ENCODE measurements around the gene SEC61B. TPM values are rescaled to one million over a fixed set of nuclear protein-coding genes. Genes with fewer than 3 reads are reported as not detected.

Gene SEC61B
- 26.3 and 28.5 TPM in 2 replicates for total RNA-seq (2013; cell fraction: nucleolus; rRNA removed)
- total RNA-seq (2014; rRNA removed) (255 and 282 TPM in 2 replicates), total RNA-seq (2014; rRNA removed; fragmentation: Illumina TruSeq; extraction: Trizol) (318 and 349 TPM in 2 replicates), total RNA-seq (2021) (267 and 278 TPM in 2 replicates), polyA plus RNA-seq (2011; rRNA removed) (257 and 280 TPM in 2 replicates), polyA plus RNA-seq (2014; fragmentation: Illumina TruSeq; extraction: Trizol) (239 and 335 TPM in 2 replicates), polyA plus RNA-seq (2014; fragmentation: Nextera tagmentation; extraction: Ambion mirVana) (100 to 1,000 TPM; 108 to 229 TPM), polyA plus RNA-seq (2014; rRNA removed) (384 and 396 TPM in 2 replicates), polyA plus RNA-seq (2016; fragmentation: Nextera tagmentation; extraction: Ambion mirVana) (100 to 1,000 TPM; 721 to 747 TPM), polyA minus RNA-seq (2011; rRNA and poly(A)+ RNA removed) (62.5 and 68.0 TPM in 2 replicates), Bru-seq, nascent RNA (percentile 99 among the genes with signal in this experiment), BruChase-seq, experiment 1, labeled RNA remaining after a 6-hour chase (percentile 98 among the genes with signal in this experiment), BruChase-seq, experiment 2, labeled RNA remaining after a 2-hour chase (percentile 97 among the genes with signal in this experiment)
- 650 TPM for polyA plus RNA-seq (2011; ENCODE audit: low read depth)
- polyA plus RNA-seq (2011; cell fraction: cytosol; rRNA removed), result 360 and 365 TPM in 2 replicates
- polyA plus RNA-seq (2011; cell fraction: nucleus; rRNA removed), result 136 and 154 TPM in 2 replicates
- 422 and 604 TPM in 2 replicates for polyA plus RNA-seq (2012)
- 22.1 and 25.8 TPM in 2 replicates for polyA minus RNA-seq (2011; cell fraction: cytosol; rRNA and poly(A)+ RNA removed)
- 28.2 and 46.9 TPM in 2 replicates for polyA minus RNA-seq (2011; cell fraction: nucleus; rRNA and poly(A)+ RNA removed)
- long read RNA-seq, experiment 1, transcript SEC61B-201 (4 exons, 545 nt), result major isoform, 211 of 218 reads
- long read RNA-seq, experiment 1, partial matches to known transcripts, result 1 of 218 reads
- long read RNA-seq, experiment 1, other reads (novel, unspliced or antisense), result 5 of 218 reads
- long read RNA-seq, experiment 2, transcript SEC61B-201 (4 exons, 545 nt), result major isoform, 511 of 521 reads
- long read RNA-seq, experiment 2, partial matches to known transcripts, result 4 of 521 reads
- long read RNA-seq, experiment 2, other reads (novel, unspliced or antisense), result 3 of 521 reads

DNA sequence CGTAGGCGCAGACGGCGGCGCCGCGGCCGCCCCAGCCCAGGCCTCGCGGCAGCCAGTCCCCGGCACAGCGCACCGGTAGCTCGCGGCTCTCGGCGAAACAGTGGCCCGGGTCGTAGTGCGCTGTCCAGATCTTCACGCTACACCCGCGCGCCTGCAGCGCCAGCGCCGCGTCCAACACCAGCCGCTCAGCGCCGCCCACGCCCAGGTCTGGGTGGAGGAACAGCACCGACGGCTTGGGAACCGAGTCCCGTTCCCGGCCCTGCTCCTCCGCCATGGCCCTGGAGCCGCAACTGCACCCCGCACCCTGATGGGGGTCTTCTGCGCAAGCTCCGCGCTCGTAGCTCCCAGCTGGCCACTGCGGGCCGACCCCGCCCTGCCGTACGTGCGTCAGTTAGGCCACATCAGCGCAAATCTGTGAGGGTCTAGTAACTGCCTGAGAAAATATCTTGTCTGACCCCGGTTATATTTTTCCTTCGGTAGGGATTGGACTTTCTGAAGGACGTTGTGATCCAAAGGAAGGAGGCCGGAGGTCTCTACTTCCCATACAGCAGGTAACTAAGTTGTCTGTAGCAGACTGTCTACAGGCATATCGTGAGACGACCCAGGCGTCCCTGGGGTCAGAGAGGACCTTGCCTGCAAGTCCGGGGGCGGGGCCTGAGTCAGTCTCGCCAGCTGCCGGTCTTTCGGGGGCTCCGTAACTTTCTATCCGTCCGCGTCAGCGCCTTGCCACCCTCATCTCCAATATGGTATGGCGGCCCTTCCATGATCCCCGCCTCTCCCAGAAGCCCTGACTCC, at the start of gene SEC61B, which contains the start of gene ALG2:
Gene SEC61B (plus strand): TSS at position 662 of the 795 bp plus-strand sequence. CDS start 82 bp downstream, at position 744.
Gene ALG2 (minus strand): TSS at position 322 of the 795 bp plus-strand sequence. CDS start 48 bp downstream, at position 274.
- BruUV-seq (replicated peaks), result no TSS peak
- peak; percentile 91 for FAIRE-seq
- Histone ChIP-seq H3K4me2 (ENCODE audit: control insufficient read depth, insufficient read depth) (peak within 1 kb of the TSS; percentile 86), H3K36me3 (ENCODE audit: control insufficient read depth in 2 of 2, insufficient read depth in 2 of 2, low read length in 1 of 2) (peaks cover 2 to 6% of the 10 kb centered on the region in 2 experiments), H3K4me1 (ENCODE audit: control insufficient read depth, insufficient read depth, low read length) (peaks cover 9% of the 10 kb centered on the region), H3K79me2 (ENCODE audit: control insufficient read depth, insufficient read depth, low read length) (peaks cover 92% of the 10 kb centered on the region), H3K4me3 (peak within 1 kb of the TSS; percentile 97), H4K20me1 (ENCODE audit: control insufficient read depth, insufficient read depth) (no peaks in the 10 kb centered on the region; the same call in 1 of the 2 replicates), H3K27me3 (replicated peaks in 1 of 2; ENCODE audit: control insufficient read depth in 2 of 2, insufficient read depth in 2 of 2, low read length in 1 of 2) (no peaks in the 10 kb centered on the region), H3K9ac (ENCODE audit: control insufficient read depth, insufficient read depth, low read length) (peak within 1 kb of the TSS; percentile 92), H3K9me3 (replicated peaks; ENCODE audit: control insufficient read depth, insufficient read depth, low read length) (no peaks in the 10 kb centered on the region), H3K27ac (ENCODE audit: control insufficient read depth, insufficient read depth) (peak within 1 kb of the TSS; percentile 99), H2AFZ (ENCODE audit: control insufficient read depth, low read depth, low read length) (peak within 1 kb of the TSS; percentile 100)
- ChIA-PET RAD21 (ENCODE audit: unreplicated experiment) (interaction anchor here (0.6 to 10.5 kb wide), 14 partner anchors 11 to 59 kb away, joined by 3 to 121 read pairs (median 4); no protein-coding TSS in a partner anchor), POLR2A (interaction anchor here (0.6 to 6.3 kb wide), 18 partner anchors 9 to 292 kb away, joined by 3 to 51 read pairs (median 6); no protein-coding TSS in a partner anchor), CTCF (interaction anchor here (0.9 to 8.4 kb wide), 10 partner anchors 11 to 292 kb away, joined by 3 to 106 read pairs (median 4); no protein-coding TSS in a partner anchor), SMC1A (ENCODE audit: uncharacterized antibody, unreplicated experiment) (interaction anchor here (0.7 to 14.7 kb wide), 12 partner anchors 10 to 603 kb away, joined by 3 to 189 read pairs (median 6); no protein-coding TSS in a partner anchor)
- WGBS (ENCODE audit: insufficient coverage, insufficient replicate concordance, low lambda C conversion rate, missing lambda C conversion rate), result under 1% methylated on average over 46 of the region's 70 CpGs
- peak; percentile 91 for ATAC-seq
- intact Hi-C loops (cut with micrococcal nuclease; ENCODE audit: unreplicated experiment) (loop anchor here (1.0 to 5.0 kb wide), 4 partner anchors 21 to 600 kb away; partner anchors contain the start of gene NR4A3), in situ Hi-C loops (cut with MboI) (no loop called here)
- peak; percentile 94 for DNase-seq (ENCODE audit: low read depth, low spot score)
- TF ChIP-seq, protein P1, sequence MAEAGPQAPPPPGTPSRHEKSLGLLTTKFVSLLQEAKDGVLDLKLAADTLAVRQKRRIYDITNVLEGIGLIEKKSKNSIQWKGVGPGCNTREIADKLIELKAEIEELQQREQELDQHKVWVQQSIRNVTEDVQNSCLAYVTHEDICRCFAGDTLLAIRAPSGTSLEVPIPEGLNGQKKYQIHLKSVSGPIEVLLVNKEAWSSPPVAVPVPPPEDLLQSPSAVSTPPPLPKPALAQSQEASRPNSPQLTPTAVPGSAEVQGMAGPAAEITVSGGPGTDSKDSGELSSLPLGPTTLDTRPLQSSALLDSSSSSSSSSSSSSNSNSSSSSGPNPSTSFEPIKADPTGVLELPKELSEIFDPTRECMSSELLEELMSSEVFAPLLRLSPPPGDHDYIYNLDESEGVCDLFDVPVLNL (IDR thresholded peaks at IDR 0.05; ENCODE audit: low read depth, low read length), result no peak
- TF ChIP-seq POLR2AphosphoS5 (IDR thresholded peaks at IDR 0.05; ENCODE audit: low read length), result peak; percentile 98
- TF ChIP-seq, protein P2, sequence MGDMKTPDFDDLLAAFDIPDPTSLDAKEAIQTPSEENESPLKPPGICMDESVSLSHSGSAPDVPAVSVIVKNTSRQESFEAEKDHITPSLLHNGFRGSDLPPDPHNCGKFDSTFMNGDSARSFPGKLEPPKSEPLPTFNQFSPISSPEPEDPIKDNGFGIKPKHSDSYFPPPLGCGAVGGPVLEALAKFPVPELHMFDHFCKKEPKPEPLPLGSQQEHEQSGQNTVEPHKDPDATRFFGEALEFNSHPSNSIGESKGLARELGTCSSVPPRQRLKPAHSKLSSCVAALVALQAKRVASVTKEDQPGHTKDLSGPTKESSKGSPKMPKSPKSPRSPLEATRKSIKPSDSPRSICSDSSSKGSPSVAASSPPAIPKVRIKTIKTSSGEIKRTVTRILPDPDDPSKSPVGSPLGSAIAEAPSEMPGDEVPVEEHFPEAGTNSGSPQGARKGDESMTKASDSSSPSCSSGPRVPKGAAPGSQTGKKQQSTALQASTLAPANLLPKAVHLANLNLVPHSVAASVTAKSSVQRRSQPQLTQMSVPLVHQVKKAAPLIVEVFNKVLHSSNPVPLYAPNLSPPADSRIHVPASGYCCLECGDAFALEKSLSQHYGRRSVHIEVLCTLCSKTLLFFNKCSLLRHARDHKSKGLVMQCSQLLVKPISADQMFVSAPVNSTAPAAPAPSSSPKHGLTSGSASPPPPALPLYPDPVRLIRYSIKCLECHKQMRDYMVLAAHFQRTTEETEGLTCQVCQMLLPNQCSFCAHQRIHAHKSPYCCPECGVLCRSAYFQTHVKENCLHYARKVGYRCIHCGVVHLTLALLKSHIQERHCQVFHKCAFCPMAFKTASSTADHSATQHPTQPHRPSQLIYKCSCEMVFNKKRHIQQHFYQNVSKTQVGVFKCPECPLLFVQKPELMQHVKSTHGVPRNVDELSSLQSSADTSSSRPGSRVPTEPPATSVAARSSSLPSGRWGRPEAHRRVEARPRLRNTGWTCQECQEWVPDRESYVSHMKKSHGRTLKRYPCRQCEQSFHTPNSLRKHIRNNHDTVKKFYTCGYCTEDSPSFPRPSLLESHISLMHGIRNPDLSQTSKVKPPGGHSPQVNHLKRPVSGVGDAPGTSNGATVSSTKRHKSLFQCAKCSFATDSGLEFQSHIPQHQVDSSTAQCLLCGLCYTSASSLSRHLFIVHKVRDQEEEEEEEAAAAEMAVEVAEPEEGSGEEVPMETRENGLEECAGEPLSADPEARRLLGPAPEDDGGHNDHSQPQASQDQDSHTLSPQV (IDR thresholded peaks at IDR 0.05), result peak; percentile 97
- TF ChIP-seq NR2F1 (conservative IDR thresholded peaks at IDR 0.05), result peak; percentile 98
- peak; percentile 92 for TF ChIP-seq TAF1 (IDR thresholded peaks at IDR 0.05; ENCODE audit: borderline replicate concordance, low read depth, low read length)
- TF ChIP-seq CHD1 (IDR thresholded peaks at IDR 0.05; ENCODE audit: low read depth, low read length), result 0 out of 2 replicates have a peak, but pooled peaks have one; percentile 54
- no peak for TF ChIP-seq SREBF1 (IDR thresholded peaks at IDR 0.05; ENCODE audit: low read length)
- no peak; the same call in 1 of the 2 replicates for TF ChIP-seq MTA2 (IDR thresholded peaks at IDR 0.05; ENCODE audit: low read depth)
- TF ChIP-seq RB1 (IDR thresholded peaks at IDR 0.05; ENCODE audit: borderline replicate concordance), result peak; percentile 76; the same call in 1 of the 2 replicates
- peak; percentile 62 for TF ChIP-seq SMAD1 (IDR thresholded peaks at IDR 0.05; ENCODE audit: low read depth, partially characterized antibody)
- TF ChIP-seq MYC (IDR thresholded peaks at IDR 0.05; ENCODE audit: insufficient read depth, insufficient read length, insufficient replicate concordance, low read length, severe bottlenecking), result peak; percentile 90
- peak; percentile 43; the same call in 1 of the 2 replicates for TF ChIP-seq RUNX3 (IDR thresholded peaks at IDR 0.05; ENCODE audit: low read length)
- no peak for TF ChIP-seq BMI1 (IDR thresholded peaks at IDR 0.05; ENCODE audit: borderline replicate concordance)

Measured in GM12878 (cell line).